Measurements from ENCODE around the gene PTAFR. TPM values are rescaled to one million over a fixed set of nuclear protein-coding genes. Genes with fewer than 3 reads are reported as not detected.

Gene PTAFR
- polyA plus RNA-seq, 2 of the 4 experiments (the other 2 are of a cell fraction): 0.17 to 0.58 TPM

- TF ChIP-seq NR3C1 (IDR thresholded peaks at IDR 0.05): no peak
- TF ChIP-seq ZSCAN20 (CRISPR knock-in tag; IDR thresholded peaks at IDR 0.05): no peak
- TF ChIP-seq POLR2A (IDR thresholded peaks at IDR 0.05; ENCODE audit: low read length): no peak
- TF ChIP-seq BCL3 (IDR thresholded peaks at IDR 0.05): no peak
- TF ChIP-seq EHF (CRISPR knock-in tag; IDR thresholded peaks at IDR 0.05): no peak
- ChIA-PET POLR2A (no interaction called here), CTCF (interaction anchor here (1.0 to 1.2 kb wide), 2 partner anchors 49 to 72 kb away, joined by 3 to 4 read pairs; no protein-coding TSS in a partner anchor)
- no peak overlapping the region for H3K27ac ChIP-seq
- ATAC-seq (no peak), FAIRE-seq (no peak), DNase-seq (ENCODE audit: low read depth in 1 of 2, low spot score in 1 of 2) (no peak)
- 85% methylated on average over 3 of the region's 3 CpGs for WGBS (ENCODE audit: missing lambda C conversion rate)
- no peak overlapping the region for H3K4me3 ChIP-seq
- H3K4me2 ChIP-seq: no peak overlapping the region
- no peaks in the 10 kb centered on the region for H3K4me1 ChIP-seq
- H3K9me3 ChIP-seq: no peaks in the 10 kb centered on the region
Observed at GRCh38 chr1:28161751-28162150, 14.7 kb downstream of the PTAFR start.

GRCh38 chr1:28160782-28161266 is 15.7 kb downstream of the PTAFR start:
- H3K4me2 ChIP-seq: no peak overlapping the region
- ChIA-PET POLR2A (no interaction called here), CTCF (interaction anchor here (0.6 to 0.8 kb wide), 4 partner anchors 17 to 491 kb away, joined by 3 read pairs; no protein-coding TSS in a partner anchor)
- FAIRE-seq (no peak), ATAC-seq (no peak), DNase-seq (ENCODE audit: low read depth in 1 of 2, low spot score in 1 of 2) (no peak)
- H3K4me1 ChIP-seq: no peaks in the 10 kb centered on the region
- 91% methylated on average over 5 of the region's 5 CpGs for WGBS (ENCODE audit: missing lambda C conversion rate)
- no peak overlapping the region for H3K27ac ChIP-seq
- TF ChIP-seq JUN (IDR thresholded peaks at IDR 0.05) (no peak), MAZ (IDR thresholded peaks at IDR 0.05; ENCODE audit: borderline replicate concordance, low read depth, low read length) (no peak), RFX5 (IDR thresholded peaks at IDR 0.05) (no peak), FOSB (CRISPR knock-in tag; IDR thresholded peaks at IDR 0.05) (no peak), USF2 (IDR thresholded peaks at IDR 0.05) (no peak), BCL3 (IDR thresholded peaks at IDR 0.05) (no peak), ZSCAN20 (CRISPR knock-in tag; IDR thresholded peaks at IDR 0.05) (no peak), HMGXB4 (CRISPR knock-in tag; IDR thresholded peaks at IDR 0.05; ENCODE audit: borderline replicate concordance) (no peak), JUNB (IDR thresholded peaks at IDR 0.05) (no peak), RNF2 (IDR thresholded peaks at IDR 0.05; ENCODE audit: borderline replicate concordance, low read depth) (no peak), TP53 (CRISPR knock-in tag; IDR thresholded peaks at IDR 0.05) (no peak), KDM1A (IDR thresholded peaks at IDR 0.05; ENCODE audit: low read depth) (no peak)
- H3K9me3 ChIP-seq: no peaks in the 10 kb centered on the region
- no peak overlapping the region for H3K4me3 ChIP-seq

GRCh38 chr1:28159680-28160079 is 16.8 kb downstream of the PTAFR start:
- Histone ChIP-seq H3K4me1 (no peaks in the 10 kb centered on the region), H3K9me3 (no peaks in the 10 kb centered on the region), H3K4me3 (no peak overlapping the region), H3K27ac (no peak overlapping the region), H3K4me2 (no peak overlapping the region)
- ChIA-PET CTCF (no interaction called here), POLR2A (no interaction called here)
- TF ChIP-seq PHF8 (IDR thresholded peaks at IDR 0.05; ENCODE audit: borderline replicate concordance, low read depth): no peak
- no peak for TF ChIP-seq BHLHE40 (IDR thresholded peaks at IDR 0.05; ENCODE audit: low read depth, low read length)
- TF ChIP-seq ZFP36 (IDR thresholded peaks at IDR 0.05; ENCODE audit: borderline replicate concordance, partially characterized antibody): no peak
- no peak for TF ChIP-seq POLR2A (IDR thresholded peaks at IDR 0.05; ENCODE audit: low read length)
- no peak for TF ChIP-seq HDAC2 (IDR thresholded peaks at IDR 0.05)
- TF ChIP-seq MYC (IDR thresholded peaks at IDR 0.05; ENCODE audit: borderline replicate concordance, low read length): no peak
- no peak for TF ChIP-seq GATA3 (IDR thresholded peaks at IDR 0.05; ENCODE audit: borderline replicate concordance)
- no peak for TF ChIP-seq HOXA7 (CRISPR knock-in tag; IDR thresholded peaks at IDR 0.05)
- TF ChIP-seq NPAS2 (CRISPR knock-in tag; IDR thresholded peaks at IDR 0.05; ENCODE audit: borderline replicate concordance): no peak
- no peak for TF ChIP-seq FOSB (CRISPR knock-in tag; IDR thresholded peaks at IDR 0.05)
- TF ChIP-seq RCOR1 (IDR thresholded peaks at IDR 0.05; ENCODE audit: low read depth, low read length): no peak
- TF ChIP-seq JUN (IDR thresholded peaks at IDR 0.05): no peak
- TF ChIP-seq ZC3H11A (IDR thresholded peaks at IDR 0.05): no peak
- no peak for TF ChIP-seq MAZ (IDR thresholded peaks at IDR 0.05; ENCODE audit: borderline replicate concordance, low read depth, low read length)
- no peak for TF ChIP-seq MAX (IDR thresholded peaks at IDR 0.05)
- no peak for TF ChIP-seq POLR2AphosphoS2 (conservative IDR thresholded peaks at IDR 0.05; ENCODE audit: low read length)
- TF ChIP-seq CHD4 (IDR thresholded peaks at IDR 0.05; ENCODE audit: borderline replicate concordance): no peak
- ATAC-seq: no peak
- no peak for DNase-seq (ENCODE audit: low read depth in 1 of 2, low spot score in 1 of 2)
- WGBS (ENCODE audit: missing lambda C conversion rate): 90% methylated on average over 7 of the region's 7 CpGs
- FAIRE-seq: no peak

Measured in A549 (cell line).